Activated naive CD4-positive, alpha-beta T cell treated with anti-CD3 and anti-CD28 coated beads, Interleukin-2, amount 10 ng/mL, durations not matched to agents 7 days and 5 days (primary cell): ENCODE measurements around the gene SLC35E1.

Experiments
- CTCF ChIA-PET: fragments of 350-600 bp; sonication (Branson Sonifier 250); formaldehyde crosslinking; loops from one replicate; lab custom pipeline; 2021; ENCODE audit warnings: antibody characterized with exemption; lab: Charles Lee
- DNase-seq: peaks from one replicate; pipeline ENCODE4 v3.0.0-alpha.2; 2020
- H3K27ac Mint-ChIP-seq: one replicate; pipeline ENCODE4 v1.8.0; 2021; ENCODE audit warnings: mild to moderate bottlenecking, moderate library complexity, mixed read lengths
- H3K27me3 Mint-ChIP-seq: one replicate; pipeline ENCODE4 v1.8.0; 2021; ENCODE audit warnings: mild to moderate bottlenecking, mixed read lengths
- H3K36me3 Mint-ChIP-seq: one replicate; pipeline ENCODE4 v1.8.0; 2021; ENCODE audit warnings: mixed read lengths
- H3K4me1 Mint-ChIP-seq: one replicate; pipeline ENCODE4 v1.8.0; 2021; ENCODE audit warnings: mixed read lengths
- H3K4me3 Mint-ChIP-seq: one replicate; pipeline ENCODE4 v1.8.0; 2021; ENCODE audit warnings: mild to moderate bottlenecking, moderate library complexity, mixed read lengths
- H3K9me3 Mint-ChIP-seq: one replicate; pipeline ENCODE4 v1.8.0; 2021; ENCODE audit warnings: mixed read lengths

SLC35E1 gene

DNA sequence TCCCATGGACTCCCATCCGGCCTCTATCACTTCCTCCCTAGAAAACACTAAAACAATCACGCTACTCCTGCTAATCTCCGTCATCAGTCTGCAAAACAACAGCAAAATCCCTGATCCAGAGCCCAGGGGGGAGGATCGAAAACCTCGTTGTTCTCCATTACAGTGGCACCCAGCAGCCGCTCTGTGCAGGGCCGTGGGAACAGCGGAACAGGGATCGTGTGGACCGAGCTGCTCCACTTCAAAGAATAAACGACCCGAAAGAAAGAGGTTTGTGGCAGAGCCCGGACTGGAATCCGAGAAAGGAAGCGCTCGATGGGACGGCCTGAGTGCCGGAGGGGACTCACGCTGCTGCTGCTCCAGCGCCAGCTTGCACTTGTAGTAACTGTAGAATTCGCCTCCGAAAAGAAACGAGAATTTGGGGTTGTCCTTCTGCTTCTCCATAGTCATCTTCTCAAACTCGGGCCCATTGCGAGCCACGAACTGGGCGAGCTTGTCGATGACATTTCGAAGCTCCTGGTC is 30.6 kb downstream of the SLC35E1 start:
- Mint-ChIP-seq H3K4me1 (peaks cover 57% of the 10 kb centered on the region), H3K4me3 (peak overlapping the region; percentile 87), H3K36me3 (peaks cover 40% of the 10 kb centered on the region), H3K27ac (peak overlapping the region; percentile 83), H3K9me3 (no peaks in the 10 kb centered on the region), H3K27me3 (no peaks in the 10 kb centered on the region)
- peak; percentile 47 for DNase-seq
- CTCF ChIA-PET: no interaction called here

DNA sequence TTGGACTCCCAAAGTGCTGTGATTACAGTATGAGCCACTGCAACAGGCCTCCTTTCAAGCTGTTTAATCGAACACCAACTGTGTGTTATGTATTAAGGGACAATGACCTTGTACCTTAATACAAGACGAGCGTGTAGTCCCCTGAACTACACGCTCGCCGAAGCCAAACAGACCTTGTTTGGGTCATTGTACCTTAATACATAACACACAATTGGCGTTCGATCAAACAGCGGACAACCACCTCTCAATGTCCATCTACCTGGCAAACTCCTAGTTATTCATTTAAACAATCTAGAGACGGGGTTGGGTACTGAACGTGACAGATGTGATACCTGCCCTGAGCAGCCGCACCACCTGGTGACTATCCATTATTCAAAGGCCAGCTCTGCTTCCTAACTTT is 31.3 kb downstream of the SLC35E1 start:
- H3K9me3 Mint-ChIP-seq: no peaks in the 10 kb centered on the region
- no peak for DNase-seq
- H3K4me3 Mint-ChIP-seq: peak overlapping the region; percentile 87
- H3K36me3 Mint-ChIP-seq: peaks cover 44% of the 10 kb centered on the region
- peaks cover 57% of the 10 kb centered on the region for H3K4me1 Mint-ChIP-seq
- H3K27ac Mint-ChIP-seq: peak overlapping the region; percentile 83
- CTCF ChIA-PET: no interaction called here
- H3K27me3 Mint-ChIP-seq: no peaks in the 10 kb centered on the region

DNA sequence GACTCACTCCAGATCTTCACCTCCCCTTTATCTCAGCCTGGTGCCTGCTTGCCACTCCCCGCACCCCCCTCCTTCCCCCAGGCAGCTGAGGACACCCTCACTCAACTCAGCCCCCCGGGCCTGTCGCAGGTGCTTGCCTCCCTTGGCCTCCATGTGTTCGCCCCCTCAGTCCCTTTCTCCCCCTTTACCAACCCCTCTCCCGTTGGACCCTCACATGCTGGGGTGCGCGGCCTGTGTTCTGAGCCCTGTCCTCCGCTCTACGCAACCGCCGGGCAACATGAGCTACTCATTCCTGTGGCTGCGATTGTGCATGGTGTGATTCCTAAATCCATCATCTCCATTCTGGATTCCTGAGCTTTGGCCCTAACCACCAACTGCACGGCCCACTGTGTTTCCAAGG is 35.1 kb downstream of the SLC35E1 start:
- no peak for DNase-seq
- no peaks in the 10 kb centered on the region for H3K9me3 Mint-ChIP-seq
- H3K4me1 Mint-ChIP-seq: peaks cover 37% of the 10 kb centered on the region
- no peak overlapping the region for H3K27ac Mint-ChIP-seq
- H3K36me3 Mint-ChIP-seq: peaks cover 57% of the 10 kb centered on the region
- no peaks in the 10 kb centered on the region for H3K27me3 Mint-ChIP-seq
- CTCF ChIA-PET: no interaction called here
- H3K4me3 Mint-ChIP-seq: no peak overlapping the region

DNA sequence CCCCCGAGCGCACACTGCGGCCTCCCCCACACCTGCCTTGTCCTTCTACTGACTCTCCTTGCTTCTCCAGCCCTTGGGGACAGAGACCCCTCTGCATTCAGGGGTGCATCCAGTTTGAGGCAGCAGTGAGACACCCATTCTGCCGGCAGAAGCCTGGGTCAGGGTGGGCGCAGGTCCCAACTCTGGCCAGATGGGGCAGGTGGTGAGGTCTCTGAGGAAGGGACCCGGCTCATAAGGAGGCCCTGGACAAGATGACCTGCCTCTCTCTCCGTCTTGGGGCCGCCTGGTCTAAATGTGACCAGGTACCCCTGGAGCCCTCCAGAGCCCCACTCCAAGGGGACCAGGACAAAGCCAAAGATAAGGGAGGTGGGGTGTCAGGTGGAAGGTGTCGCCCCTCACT is 36.1 kb downstream of the SLC35E1 start:
- no peak for DNase-seq
- H3K27me3 Mint-ChIP-seq: no peaks in the 10 kb centered on the region
- H3K36me3 Mint-ChIP-seq: peaks cover 61% of the 10 kb centered on the region
- no peaks in the 10 kb centered on the region for H3K9me3 Mint-ChIP-seq
- H3K27ac Mint-ChIP-seq: no peak overlapping the region
- CTCF ChIA-PET: no interaction called here
- H3K4me3 Mint-ChIP-seq: no peak overlapping the region
- H3K4me1 Mint-ChIP-seq: peaks cover 30% of the 10 kb centered on the region

DNA sequence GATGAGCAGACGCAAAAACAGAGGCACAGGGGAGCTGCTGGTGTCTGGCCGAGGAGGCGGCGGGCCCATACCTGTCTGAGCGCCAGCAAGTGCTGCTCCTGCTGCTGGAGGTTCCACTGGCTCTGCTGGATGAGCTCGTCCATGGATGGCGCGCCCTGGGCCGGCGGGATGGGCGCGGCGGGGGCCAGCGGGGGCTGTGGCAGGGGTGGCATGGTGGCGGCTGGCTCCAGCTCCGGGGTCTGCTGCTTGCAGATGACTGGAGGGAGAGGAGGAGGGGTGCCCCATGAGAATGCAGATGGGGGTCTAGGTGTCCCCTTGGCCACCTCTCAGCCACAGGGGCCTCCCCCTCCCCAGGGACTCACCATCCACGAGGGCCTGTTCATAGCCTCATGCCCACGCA is 36.8 kb downstream of the SLC35E1 start:
- H3K36me3 Mint-ChIP-seq: peaks cover 63% of the 10 kb centered on the region
- no peak overlapping the region for H3K27ac Mint-ChIP-seq
- H3K4me1 Mint-ChIP-seq: peaks cover 23% of the 10 kb centered on the region
- DNase-seq: no peak
- no peaks in the 10 kb centered on the region for H3K9me3 Mint-ChIP-seq
- no peaks in the 10 kb centered on the region for H3K27me3 Mint-ChIP-seq
- CTCF ChIA-PET: no interaction called here
- H3K4me3 Mint-ChIP-seq: no peak overlapping the region

DNA sequence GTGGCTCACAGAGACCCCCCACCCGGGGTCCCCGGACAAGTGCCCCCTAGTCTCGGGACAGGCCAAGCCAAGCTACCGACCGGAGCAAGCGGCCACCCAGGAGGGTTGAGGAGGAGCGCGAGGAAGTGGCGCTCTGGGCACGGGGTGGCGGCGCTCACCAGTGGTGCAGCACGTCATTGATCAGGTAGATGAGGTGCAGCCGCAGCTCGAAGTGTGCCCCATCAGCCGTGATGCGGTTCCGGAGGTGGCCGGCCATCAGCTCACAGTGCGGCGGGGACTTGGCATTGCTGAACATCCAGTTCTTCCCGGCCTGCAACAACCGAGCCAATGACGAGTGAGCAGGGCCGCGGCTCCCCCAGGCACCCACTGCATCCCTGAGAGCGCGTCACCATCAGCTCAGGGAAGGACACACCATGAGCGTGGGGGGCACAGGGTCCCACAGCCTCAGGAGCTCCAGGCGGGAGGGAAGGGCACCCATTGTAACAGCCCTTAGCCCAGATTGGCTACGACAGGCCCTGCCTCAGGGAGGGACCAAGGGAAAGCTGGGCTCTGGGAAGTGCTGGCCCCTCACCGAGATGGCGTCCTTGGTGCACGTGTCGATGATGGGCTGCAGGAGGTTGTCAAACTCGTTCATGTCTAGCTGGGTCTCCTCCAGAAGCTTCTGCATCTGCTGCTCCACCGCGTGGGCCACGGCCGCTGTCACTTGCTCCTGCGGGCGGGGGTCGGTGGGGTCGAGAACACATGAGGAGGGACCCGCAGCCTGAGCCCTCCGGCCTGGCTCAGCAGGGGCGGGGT is 39.6 kb downstream of the SLC35E1 start:
- no peak overlapping the region for H3K4me3 Mint-ChIP-seq
- CTCF ChIA-PET: no interaction called here
- no peak overlapping the region for H3K27ac Mint-ChIP-seq
- no peak for DNase-seq
- peaks cover 2% of the 10 kb centered on the region for H3K4me1 Mint-ChIP-seq
- peaks cover 59% of the 10 kb centered on the region for H3K36me3 Mint-ChIP-seq
- no peaks in the 10 kb centered on the region for H3K9me3 Mint-ChIP-seq
- no peaks in the 10 kb centered on the region for H3K27me3 Mint-ChIP-seq

DNA sequence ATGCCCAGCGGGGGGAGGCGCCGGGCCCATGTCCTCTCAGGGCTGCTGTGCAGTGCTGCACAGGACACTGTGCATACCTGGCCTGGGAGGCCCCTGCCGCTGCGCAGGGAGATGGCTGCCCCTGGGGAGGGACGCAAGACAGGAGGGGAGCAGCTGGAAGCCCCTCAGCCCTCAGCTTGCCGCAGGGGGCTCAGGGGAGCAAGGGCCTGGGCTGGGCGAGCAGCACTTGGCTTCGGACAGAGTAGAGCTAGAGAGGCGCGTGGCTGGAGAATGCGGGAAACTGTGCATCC is 40.9 kb downstream of the SLC35E1 start:
- Mint-ChIP-seq H3K4me1 (no peaks in the 10 kb centered on the region), H3K4me3 (no peak overlapping the region), H3K27ac (no peak overlapping the region), H3K9me3 (no peaks in the 10 kb centered on the region), H3K36me3 (peaks cover 55% of the 10 kb centered on the region), H3K27me3 (no peaks in the 10 kb centered on the region)
- CTCF ChIA-PET: no interaction called here
- no peak for DNase-seq

DNA sequence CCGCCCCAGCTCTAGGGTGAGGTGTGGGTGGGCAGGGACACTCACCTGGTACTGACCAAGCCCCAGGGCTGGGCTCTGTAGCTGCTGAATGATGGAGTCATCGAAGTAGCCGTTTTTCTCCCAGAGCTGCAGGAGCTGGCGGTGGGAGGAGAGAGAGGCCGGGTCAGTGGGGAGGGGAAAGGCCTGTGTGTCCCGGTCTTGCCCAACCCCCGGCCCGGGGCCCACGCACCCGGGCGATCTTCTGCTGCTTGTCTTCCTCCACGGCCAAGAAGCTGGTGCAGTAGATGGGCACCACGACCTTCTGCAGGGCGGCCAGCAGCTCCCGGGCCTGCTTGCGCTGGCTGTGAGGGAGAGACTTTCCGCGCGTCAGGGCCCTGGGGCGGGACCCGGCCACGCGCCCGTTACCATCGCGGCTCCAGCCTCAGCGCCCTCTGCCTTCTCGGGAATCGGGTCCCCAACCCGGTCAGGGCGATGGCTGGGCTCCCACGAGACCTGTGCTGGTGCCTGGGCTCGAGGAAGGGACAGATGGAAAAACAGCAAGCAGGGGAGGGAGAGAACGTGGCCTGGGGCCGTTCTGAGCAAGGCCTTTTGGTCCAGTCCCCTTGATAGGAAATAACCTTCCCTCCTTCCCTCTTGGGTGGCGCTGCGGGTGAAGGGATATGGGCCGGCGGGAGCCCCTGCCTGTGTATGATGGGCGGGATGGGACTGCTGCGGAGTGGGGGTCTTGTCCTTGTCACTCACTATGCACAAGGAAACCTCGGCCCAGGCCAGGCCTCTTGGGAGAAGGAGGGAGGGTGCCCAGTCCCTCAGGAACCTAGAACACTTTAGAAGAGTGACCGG is 41.5 kb downstream of the SLC35E1 start:
- Mint-ChIP-seq H3K4me3 (no peak overlapping the region), H3K27ac (no peak overlapping the region), H3K36me3 (peaks cover 51% of the 10 kb centered on the region), H3K9me3 (no peaks in the 10 kb centered on the region), H3K4me1 (no peaks in the 10 kb centered on the region), H3K27me3 (no peaks in the 10 kb centered on the region)
- CTCF ChIA-PET: no interaction called here
- no peak for DNase-seq

DNA sequence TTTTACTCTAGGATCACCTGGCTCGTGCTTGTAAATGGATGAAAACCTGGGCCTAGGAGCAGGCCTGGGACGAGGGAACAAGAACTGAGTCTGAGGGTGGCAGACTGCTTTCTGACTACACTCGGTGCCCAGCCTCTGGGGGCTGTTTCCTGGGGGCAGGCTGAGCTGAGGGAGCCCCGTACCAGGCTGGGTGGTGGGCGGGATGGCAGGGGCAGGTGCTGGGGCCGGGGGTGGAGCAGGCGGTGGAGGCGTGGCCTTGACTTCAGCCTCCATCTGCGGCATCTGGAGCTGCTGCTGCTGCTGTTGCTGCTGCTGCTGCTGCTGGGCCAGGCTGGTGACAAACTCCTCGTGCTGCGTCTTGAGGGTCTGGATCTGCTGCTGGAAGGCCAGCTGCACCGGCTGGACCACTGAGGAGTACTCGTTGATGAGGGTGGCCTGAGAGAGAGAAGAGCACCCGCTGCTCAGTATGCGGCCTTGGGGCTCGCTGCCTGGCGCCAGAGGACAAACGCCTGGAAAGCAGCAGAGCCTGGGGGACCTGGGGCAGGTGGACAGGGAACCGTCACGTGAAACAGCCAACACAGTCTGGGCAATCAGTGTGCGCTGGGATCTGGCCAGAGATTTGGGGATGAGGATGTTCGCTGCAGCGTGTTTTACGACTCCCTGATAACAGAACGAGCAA is 42.6 kb downstream of the SLC35E1 start:
- no peaks in the 10 kb centered on the region for H3K9me3 Mint-ChIP-seq
- peaks cover 43% of the 10 kb centered on the region for H3K36me3 Mint-ChIP-seq
- H3K27me3 Mint-ChIP-seq: no peaks in the 10 kb centered on the region

DNA sequence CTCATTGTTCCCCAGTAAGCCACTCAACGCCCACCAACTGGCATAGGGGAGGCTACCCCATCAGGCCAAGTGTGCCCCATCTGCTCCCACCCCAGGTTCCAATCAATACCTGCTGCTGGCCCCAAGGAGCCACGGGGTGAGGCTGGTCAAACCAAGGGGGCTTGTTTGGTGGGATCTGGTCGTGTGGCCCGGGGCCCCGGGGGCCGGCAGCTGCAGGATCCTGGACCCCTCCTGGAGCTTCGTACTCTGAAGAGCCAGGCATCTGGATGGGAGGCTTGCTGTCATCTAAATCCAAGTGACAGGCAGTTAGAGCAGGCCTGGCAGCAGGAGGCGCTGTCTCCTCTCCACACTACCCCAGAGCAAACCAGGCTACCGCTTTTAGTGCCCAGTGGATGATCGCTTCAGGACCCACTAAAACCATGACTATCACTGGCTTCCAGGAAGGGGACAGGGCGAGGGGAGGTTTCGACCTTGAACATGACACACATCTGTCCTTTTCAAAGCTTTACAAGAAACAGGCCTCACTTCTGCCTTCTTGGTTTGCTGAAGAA is 44.2 kb downstream of the SLC35E1 start:
- no peak overlapping the region for H3K27ac Mint-ChIP-seq
- H3K9me3 Mint-ChIP-seq: no peaks in the 10 kb centered on the region
- CTCF ChIA-PET: interaction anchor here (0.9 to 1.6 kb wide), 3 partner anchors 11 to 110 kb away, joined by 3 read pairs; no protein-coding TSS in a partner anchor
- H3K4me1 Mint-ChIP-seq: no peaks in the 10 kb centered on the region
- peaks cover 48% of the 10 kb centered on the region for H3K36me3 Mint-ChIP-seq
- DNase-seq: peak; percentile 69
- no peak overlapping the region for H3K4me3 Mint-ChIP-seq
- no peaks in the 10 kb centered on the region for H3K27me3 Mint-ChIP-seq

More for the DNA sequence above, 42.6 kb downstream of the SLC35E1 start:
- DNase-seq: no peak
- CTCF ChIA-PET: no interaction called here
- Mint-ChIP-seq H3K4me3 (no peak overlapping the region), H3K4me1 (no peaks in the 10 kb centered on the region), H3K27ac (no peak overlapping the region)

DNA sequence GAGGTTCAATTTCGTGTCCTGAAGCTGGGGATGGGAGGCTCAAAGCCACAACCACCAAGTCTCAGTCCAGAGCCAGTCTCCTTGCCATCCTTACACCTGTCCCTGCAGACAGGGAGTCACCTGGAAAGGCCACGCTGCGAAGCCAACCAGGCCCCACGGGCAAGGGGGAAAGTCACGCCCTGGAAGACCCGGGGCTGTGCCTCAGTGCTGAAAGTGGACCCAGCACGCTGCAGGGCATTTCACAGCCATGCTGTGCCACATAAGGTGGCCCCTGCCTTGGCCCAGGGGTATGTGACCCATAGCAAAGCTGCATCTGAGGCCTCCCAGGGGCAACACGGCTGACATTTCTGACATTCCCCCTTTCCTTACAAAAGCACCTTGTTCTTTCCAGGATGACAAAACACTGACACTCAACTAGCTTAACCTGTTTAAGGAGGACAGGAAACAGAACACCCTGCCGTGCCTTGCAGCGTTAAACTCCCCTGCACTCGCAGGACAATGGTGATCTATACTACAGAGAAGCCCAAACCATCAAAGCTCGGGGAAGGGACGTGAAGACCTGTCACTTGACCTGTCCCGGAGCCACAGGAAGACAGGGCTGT is 44.8 kb downstream of the SLC35E1 start:
- H3K9me3 Mint-ChIP-seq: no peaks in the 10 kb centered on the region
- H3K4me1 Mint-ChIP-seq: no peaks in the 10 kb centered on the region
- no peak for DNase-seq
- no peaks in the 10 kb centered on the region for H3K27me3 Mint-ChIP-seq
- H3K27ac Mint-ChIP-seq: no peak overlapping the region
- H3K36me3 Mint-ChIP-seq: peaks cover 51% of the 10 kb centered on the region
- CTCF ChIA-PET: interaction anchor here (0.9 to 1.6 kb wide), 2 partner anchors 10 to 86 kb away, joined by 3 read pairs; no protein-coding TSS in a partner anchor
- H3K4me3 Mint-ChIP-seq: no peak overlapping the region

DNA sequence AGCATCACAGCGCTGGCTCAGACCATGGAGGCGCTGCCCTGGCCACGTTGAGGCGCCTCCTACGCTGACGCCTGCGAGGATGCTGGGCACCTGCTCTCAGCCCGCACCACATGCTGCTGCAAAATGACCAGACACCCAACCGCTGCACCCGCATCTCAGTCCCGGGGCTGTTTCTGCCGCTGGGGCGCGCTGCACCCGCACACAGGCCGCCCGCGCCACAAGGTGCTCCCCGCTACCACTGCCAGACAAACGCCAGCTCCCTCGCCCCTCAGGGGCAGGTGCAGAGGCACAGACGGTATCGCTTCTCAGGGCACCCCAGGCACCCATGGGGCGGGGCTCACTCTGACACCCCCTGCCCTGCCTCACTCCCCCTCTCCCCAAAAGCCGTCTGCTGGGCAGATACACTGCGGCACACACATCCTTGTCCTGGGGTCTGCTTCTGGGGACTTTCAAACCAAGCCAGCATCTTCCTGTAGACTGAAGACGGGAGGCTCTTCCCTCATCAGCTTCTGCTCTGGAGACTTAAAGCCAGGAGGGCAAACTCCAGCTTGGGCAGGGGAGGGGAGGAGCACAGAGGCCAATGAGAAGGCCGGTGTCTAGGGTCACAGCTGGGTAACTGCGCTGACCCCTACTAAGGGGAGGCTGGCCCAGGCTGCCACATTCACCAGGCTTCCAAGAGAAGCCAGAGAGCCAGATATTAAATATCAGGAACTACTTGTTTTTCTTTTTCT is 46.3 kb downstream of the SLC35E1 start:
- peaks cover 42% of the 10 kb centered on the region for H3K36me3 Mint-ChIP-seq
- CTCF ChIA-PET: no interaction called here
- H3K9me3 Mint-ChIP-seq: no peaks in the 10 kb centered on the region
- H3K27ac Mint-ChIP-seq: no peak overlapping the region
- no peaks in the 10 kb centered on the region for H3K27me3 Mint-ChIP-seq
- H3K4me1 Mint-ChIP-seq: no peaks in the 10 kb centered on the region
- DNase-seq: no peak
- H3K4me3 Mint-ChIP-seq: no peak overlapping the region

DNA sequence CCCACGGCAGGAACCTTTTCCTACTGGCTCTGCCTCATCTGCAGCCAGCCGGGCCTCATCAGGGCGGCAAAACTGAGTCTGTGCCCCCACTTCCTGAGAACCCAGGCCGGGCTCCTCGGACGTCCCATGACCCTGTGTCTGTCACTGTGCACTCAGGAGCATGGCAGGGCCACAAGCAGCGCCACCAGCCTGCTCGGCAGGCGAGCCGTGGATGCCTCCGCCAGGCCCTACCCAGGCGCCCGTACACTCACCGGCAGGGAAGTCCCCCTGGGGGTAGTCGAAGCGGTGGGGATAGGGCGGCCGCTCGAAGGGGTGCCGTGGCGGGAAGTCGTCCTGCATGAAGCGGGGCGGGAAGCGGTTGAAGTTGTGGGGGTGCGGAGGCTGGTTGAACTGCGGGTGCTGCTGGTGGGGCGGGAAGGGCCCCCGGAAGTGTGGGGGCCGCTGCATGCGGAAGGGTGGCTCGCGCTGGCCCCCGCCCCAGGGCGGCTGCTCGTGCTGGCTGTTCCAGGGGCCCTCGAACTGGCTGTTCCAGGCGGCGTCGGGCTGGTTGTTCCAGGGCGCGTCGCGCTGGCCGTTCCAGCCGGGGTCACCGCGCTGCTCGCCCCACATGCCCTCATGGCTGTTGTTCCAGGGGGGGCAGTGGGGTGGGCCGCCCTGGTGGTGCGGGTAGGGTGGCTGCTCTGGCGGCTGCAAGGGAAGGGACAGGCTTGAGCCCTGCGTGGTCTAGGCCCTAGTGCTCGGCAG is 47.1 kb downstream of the SLC35E1 start:
- Mint-ChIP-seq H3K4me3 (no peak overlapping the region), H3K27ac (no peak overlapping the region), H3K27me3 (no peaks in the 10 kb centered on the region), H3K36me3 (peaks cover 46% of the 10 kb centered on the region), H3K9me3 (no peaks in the 10 kb centered on the region), H3K4me1 (no peaks in the 10 kb centered on the region)
- CTCF ChIA-PET: no interaction called here
- DNase-seq: no peak
